Measurements from ENCODE around the gene LCE2A. TPM values are rescaled to one million over a fixed set of nuclear protein-coding genes. Genes with fewer than 3 reads are reported as not detected.
"Not testable (repeated sequence)": the region's sequence is repeated elsewhere in the genome, so short reads cannot be mapped to it uniquely, and the experiment has no call there.

Gene LCE2A, protein sequence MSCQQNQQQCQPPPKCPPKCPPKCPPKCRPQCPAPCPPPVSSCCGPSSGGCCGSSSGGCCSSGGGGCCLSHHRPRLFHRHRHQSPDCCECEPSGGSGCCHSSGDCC
- polyA plus RNA-seq (ENCODE audit: insufficient read length): not detected
- long read RNA-seq, donor 1: 0 reads
- long read RNA-seq, donor 2: 0 reads
- long read RNA-seq, donor 3: 0 reads
- long read RNA-seq, donor 4: 0 reads
- long read RNA-seq, donor 5: 0 reads
- long read RNA-seq, donor 6: 0 reads
- long read RNA-seq, donor 7: 0 reads
- long read RNA-seq, donor 8: 0 reads

DNA sequence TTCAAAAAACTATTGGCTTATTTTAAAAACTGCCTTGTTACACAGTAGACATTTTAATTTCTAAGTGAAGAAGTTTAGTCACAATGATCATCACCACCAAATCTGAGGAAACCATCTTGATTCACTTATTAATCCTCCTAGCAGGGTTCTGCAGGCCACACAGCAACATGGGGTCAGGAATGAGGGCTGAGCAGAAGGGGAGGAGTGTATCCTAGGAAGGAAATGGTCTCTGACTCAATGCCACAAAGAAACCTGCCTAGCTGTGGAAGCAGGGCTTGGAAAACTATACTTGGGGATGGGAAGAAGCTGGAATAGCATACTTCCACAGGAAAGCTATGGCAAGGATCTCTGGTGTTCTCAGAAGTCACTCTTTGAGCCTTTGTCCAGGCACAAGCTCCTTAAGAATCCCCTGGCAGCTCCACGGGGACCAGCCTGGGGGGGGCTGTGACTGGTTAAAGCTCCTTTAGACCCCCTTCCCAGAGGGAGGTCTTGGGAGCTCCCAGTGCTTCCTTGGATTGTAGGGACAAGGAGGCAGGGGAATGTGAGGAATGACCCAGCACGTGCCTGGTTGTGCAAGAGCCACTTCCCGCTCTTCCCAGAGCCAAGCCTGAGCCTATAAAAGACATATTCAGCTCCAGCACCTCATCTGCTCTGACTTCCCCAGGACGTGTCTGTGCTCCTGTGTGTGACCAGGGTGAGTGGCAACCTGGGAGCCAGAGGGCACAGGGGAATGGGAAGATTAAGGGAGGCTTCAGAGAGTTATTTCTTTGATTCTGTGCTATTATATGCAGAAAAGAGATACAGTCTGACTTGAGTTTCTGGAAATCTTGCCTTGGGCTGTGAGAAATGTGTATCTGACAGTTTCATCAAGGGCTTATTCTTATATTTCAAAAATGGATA, at the start of gene LCE2A:
LCE2A (plus strand) TSS at position 645 of the 900 bp plus-strand sequence. CDS start 557 bp downstream, outside the sequence.
- DNase-seq: no peak

DNA sequence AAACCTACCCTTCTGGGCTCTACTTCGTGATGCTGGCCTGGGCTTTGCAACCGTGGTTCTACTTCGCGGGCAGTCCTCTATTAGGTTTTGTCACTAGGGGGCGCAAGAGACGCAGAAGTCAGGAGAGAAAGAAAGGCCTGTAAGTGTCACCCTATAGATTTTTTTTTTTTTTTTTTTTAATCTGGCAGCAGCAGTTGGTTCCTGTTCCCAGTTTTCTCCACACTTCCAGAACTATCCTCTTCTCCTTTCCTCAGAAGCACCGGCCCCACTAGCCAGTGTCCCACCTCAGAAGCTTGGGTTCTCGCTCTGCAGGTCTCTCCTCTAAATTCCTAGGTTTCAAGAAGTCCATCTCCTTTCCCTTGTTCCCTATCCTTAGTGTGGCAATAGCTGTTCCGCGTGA, 44.0 kb upstream of the LCE2A start:
- DNase-seq: peak; percentile 59

DNA sequence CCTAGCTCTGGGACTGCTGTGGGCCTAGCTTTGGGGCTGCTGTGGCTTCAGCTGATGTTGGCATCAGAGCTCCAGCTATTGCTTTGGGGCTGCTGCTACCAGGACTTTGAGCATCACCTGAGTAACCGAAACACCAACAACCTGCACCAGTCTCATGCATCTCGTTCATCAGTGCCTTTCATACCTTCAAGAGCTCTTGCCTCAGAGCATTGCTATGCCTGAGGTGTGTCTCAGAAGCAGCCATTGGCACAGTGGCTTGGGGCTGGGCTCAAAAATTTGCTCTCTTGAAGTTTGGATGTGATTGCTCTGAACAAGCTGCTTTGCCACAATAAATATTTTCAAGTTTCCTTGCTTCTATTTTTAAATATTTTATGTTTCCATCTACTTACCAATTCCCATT, 41.7 kb upstream of the LCE2A start:
- no peak for DNase-seq

DNA sequence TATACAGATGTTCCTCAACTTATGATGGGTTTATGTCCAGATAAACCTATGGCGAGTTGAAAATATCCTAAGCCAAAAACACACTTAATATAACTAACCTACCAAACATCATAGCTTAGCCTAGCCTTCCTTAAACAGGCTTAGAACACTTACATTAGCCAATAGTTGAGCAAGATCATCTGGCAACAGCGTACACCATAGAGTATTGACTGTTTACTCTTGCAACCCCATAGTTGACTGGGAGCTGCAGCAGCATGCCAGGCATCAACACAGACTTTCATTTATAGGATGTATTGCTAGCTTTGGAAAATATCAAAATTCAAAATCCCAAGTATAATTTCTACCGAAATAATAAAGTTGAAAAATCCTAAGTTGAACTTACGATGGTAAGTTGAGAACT, 40.5 kb upstream of the LCE2A start:
- DNase-seq: no peak

DNA sequence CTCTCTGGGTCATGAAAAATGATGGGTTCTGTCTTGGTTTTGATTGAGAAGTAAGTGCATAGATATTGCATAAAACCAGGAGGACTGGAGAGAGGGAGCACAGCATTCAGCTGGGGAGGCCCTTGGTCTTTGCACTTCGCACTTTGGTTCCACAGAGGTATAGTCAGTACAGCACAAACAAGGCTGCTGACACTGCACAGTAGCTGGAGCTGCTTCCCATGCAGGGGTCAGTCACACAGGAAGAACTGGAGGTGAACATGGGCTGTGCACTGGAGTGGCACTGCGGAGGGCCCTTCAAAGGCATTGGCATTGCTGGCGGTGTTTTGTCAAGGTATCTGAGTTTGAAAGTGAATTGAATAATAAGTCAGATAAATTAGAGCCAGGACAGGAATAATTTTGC, 39.5 kb upstream of the LCE2A start:
- no peak for DNase-seq

DNA sequence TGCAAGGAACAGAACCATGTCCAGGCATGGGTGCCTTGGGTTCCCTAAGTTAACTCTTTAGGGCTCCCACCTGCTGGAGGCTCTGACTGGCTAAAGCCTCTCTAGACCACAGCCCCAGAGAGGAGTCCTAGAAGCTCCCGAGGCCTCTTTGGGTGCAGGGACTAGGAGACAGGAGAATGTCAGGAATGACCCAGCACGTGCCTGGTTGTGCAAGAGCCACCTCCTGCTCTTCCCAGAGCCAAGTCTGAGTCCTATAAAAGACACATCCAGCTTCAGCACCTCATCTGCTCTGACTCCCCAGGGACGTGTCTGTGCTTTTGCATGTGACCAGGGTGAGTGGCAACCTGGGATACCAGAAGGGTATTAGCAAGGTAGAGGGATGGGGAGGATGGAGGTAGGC, 35.0 kb upstream of the LCE2A start, which contains the start of gene LCE2D:
LCE2D (plus strand) TSS at position 283 of the 400 bp plus-strand sequence. CDS start 726 bp downstream, outside the sequence.
- DNase-seq: no peak

DNA sequence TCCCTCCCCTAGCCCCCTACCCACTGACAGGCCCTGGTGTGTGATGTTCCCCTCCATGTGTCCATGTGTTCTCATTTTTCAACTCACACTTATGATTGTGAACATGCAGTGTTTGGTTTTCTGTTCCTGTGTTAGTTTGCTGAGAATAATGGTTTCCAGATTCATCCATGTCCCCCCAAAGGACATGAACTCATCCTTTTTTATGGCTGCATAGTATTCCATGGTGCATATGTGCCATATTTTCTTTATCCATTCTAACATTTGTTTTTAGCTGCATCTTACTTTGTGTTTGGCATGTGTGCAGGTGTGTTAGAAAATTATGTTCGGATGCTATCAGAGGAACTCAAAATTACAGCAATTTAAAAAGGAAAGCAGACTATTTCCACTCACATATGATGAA, 32.0 kb upstream of the LCE2A start:
- not testable (repeated sequence) for DNase-seq

DNA sequence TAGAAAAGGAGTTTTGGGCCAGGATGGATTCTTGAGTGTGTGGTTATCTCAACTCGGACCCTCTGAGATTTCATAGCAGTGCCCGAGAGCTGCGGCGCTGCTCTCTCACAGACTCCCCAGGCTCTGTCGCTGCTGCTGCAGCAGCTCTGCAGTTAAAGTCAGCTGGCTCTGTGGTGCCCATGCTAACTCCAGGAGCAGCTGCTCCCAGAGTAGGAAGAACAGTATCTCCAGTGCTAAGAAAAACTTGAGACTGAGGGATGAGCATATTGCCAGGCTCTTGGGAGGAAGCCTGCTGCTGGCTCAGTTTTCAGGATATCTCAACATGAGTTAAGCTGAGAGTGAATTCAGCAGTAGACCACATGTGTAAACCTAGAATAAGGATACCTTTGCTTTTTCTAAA, 30.5 kb upstream of the LCE2A start:
- DNase-seq: no peak

DNA sequence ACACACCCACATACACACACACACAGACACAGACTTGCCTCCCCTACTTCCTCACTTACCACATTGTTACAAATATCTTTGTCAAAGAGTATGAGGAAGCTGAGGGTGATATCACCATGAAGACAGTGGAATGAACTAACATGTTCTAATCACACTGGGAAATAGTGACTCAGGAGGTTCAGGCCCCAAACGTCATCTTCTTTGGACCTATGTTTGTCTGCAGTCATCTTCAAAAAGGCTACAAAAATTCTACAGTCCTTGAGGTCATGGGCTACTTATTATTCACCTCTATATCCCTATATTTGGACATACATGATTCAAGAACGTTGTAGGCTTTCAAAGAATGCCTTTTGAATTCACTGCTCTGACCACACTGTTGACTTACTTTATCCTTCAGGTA, 25.1 kb upstream of the LCE2A start:
- DNase-seq: no peak

DNA sequence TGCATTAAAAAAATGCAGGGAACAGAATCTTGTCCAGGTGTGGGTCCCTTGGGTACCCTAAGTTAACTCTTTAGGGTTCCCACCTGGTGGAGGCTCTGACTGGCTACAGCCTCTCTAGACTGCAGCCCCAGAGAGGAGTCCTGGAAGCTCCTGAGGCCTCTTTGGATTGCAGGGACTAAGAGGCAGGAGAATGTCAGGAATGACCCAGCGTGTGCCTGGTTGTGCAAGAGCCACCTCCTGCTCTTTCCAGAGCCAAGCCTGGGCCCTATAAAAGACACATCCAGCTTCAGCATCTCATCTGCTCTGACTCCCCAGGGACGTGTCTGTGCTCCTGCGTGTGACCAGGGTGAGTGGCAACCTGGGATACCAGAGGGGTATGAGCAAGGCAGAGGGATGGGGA, 23.2 kb upstream of the LCE2A start, which contains the start of gene LCE2C:
LCE2C (plus strand) TSS at position 297 of the 400 bp plus-strand sequence. CDS start 737 bp downstream, outside the sequence.
- not testable (repeated sequence) for DNase-seq

DNA sequence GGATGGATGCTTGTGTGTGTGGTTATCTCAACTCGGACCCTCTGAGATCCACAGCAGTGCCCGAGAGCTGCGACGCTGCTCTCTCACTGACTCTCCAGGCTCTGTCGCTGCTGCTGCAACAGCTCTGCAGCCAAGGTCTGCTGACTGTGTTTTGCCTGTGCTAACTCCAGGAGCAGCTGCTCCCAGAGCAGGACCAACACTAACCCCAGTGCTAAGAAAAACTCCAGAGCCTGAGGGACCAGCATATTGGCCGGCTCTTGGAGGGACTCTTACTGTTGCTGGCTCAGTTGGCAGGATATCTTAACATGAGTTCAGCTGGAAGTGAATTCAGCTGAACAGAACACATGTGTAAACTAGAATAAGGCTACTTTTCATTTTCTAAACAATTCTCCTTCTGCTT, 18.7 kb upstream of the LCE2A start:
- no peak for DNase-seq

DNA sequence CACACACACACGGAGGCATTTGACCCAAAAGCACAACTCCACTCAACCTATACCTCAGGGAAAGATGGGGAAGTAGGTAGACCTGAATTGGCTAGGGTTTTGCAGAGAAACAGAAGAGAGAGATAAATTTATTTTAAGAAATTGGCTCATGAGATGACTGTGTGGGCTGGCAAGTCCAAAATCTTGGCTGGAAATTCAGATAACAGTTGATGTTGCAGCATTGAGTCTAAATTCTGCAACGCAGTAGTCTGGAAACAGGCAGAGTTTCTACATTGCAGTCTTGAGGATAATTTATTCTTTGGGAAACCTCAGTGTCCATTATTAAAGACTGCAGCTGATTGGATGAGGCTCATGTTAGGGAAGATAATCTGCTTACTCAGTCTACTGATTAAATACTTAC, 16.5 kb upstream of the LCE2A start:
- DNase-seq: no peak

DNA sequence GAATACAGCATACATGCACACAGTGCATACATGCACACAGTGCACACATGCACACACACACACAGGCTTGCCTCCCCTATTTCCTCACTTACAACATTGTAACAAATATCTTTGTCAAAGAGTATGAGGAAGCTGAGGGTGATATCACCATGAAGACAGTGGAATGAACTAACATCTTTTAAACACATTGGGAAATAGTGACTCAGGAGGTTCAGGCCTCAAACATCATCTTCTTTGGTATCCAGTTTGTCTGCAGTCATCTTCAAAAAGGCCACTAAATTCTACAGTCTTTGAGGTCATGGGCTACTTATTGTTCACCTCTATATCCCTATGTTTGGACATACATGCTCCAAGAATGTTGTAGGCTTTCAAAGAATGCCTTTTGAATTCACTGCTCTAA, 14.3 kb upstream of the LCE2A start:
- no peak for DNase-seq

DNA sequence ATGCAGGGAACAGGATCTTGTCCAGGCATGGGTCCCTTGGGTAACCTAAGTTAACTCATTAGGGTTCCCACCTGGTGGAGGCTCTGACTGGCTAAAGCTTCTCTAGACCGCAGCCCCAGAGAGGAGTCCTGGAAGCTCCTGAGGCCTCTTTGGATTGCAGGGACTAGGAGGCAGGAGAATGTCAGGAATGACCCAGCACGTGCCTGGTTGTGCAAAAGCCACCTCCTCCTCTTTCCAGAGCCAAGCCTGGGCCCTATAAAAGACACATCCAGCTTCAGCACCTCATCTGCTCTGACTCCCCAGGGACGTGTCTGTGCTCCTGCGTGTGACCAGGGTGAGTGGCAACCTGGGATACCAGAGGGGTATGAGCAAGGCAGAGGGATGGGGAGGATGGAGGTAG, 12.3 kb upstream of the LCE2A start, which contains the start of gene LCE2B:
LCE2B (plus strand) TSS at position 301 of the 400 bp plus-strand sequence. CDS start 721 bp downstream, outside the sequence.
- not testable (repeated sequence) for DNase-seq

DNA sequence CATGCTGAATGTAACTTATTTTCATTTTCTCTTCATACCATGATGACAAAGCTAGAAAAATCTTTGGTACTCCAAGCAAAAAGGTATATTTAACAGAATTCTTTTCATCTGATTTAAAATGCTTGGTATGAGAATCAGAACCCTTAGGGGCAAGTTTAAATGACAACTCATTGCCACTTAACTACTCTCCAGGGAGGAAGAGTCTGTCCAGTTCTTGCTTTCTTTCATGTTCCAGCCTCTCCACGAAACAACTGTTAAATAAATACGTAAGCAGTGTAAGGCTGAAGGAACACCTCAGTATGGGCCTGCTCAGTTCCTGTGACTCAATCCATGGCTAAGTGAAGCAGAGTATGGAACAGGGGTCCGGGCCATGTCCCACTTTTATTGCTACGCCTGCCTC, 1.6 kb downstream of the LCE2A start:
- DNase-seq: no peak

DNA sequence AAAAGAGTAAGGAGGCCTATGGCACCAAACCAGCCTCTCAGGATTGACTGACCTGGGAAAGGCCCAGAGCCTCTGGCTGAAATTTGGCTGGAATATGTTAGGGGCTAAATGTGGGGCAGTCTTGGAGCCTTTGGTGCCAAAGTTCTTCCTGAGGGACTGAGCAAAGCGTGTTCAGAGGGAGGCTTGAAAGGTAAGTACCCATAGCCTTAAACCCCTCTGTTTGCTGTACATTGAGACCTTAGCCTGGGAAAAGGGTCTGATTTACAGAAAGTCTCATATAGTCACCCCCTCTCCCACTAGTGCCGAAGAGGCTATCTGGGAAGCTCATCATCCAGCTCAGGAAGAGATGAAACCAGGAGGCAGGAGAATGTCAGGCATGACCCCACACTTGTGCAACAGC, 9.7 kb downstream of the LCE2A start, which contains the start of gene LCE4A:
LCE4A (plus strand) TSS at position 301 of the 400 bp plus-strand sequence. CDS start 916 bp downstream, outside the sequence.
- no peak for DNase-seq

DNA sequence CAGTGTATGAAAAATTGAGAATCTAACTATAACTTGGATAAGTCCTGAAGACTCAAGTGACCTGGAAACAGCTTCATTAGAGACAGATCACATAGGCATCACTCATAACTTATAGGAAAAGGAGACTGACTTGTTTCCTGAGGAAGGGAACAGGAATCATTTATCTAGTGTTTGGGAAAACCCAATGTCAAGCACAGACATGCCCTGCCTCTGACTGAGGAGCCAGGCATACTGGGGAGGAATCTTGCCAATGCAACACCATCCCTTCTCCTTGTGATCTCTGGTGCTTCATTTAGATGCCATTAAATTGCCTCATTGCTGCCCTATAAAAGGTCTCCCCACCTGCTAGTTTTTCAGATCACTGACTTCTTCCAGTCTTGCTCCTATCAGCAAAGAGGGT, 20.1 kb downstream of the LCE2A start:
- no peak for DNase-seq

DNA sequence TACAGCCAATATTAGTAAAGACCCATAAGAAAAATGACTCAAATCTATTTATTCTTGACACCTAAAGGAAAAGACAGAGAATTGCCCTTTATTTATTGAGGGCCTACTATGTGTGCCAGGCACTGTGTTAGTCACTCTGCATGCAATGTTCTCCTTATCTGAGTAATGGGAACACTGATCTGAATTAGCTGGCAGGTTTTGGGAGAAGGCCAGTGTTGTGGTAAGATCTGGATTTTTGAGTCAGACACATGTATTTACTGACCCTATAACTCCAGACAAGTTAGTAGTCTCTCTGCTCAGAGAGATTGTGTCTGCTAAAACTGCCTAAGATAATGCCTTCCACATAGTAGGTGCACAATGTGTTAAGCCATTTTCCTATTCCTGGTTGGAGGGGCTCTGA, 27.1 kb downstream of the LCE2A start:
- DNase-seq: no peak

DNA sequence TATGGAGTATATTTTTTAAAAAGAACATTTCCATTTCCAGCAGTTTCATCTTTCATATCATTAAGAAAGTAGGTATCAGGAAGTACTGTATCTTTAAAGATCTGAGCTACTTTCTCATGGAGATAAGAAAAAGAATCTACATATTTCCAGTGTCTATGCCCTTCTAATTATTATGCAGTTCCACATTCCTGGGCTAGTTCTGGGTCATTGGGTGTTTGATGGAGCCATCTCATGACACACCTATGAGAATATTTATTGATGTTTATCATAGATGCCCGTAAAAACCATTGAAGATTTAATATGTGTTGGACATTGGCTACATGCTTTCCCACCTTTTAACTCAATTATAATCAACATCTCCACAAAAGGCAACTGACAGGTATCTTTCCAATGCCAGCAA, 30.8 kb downstream of the LCE2A start:
- no peak for DNase-seq

DNA sequence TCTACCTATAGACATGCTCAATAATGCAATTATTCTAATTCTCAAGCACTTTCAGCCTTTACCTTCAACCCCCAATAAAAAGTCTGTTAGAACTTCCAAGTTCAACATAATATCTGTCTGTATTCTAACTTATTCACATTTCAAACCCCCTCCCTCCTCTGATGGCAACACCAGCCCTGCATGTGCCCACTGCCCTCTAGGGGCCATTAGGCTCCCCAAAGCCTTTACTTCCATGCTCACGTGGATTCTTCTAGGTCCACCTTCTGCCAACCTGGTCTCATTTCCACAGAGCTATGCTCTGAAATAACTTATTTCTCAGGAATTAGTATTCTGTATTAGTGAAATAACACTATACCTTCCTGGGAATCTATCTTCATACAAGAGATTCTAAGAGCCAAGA, 37.5 kb downstream of the LCE2A start:
- no peak for DNase-seq

DNA sequence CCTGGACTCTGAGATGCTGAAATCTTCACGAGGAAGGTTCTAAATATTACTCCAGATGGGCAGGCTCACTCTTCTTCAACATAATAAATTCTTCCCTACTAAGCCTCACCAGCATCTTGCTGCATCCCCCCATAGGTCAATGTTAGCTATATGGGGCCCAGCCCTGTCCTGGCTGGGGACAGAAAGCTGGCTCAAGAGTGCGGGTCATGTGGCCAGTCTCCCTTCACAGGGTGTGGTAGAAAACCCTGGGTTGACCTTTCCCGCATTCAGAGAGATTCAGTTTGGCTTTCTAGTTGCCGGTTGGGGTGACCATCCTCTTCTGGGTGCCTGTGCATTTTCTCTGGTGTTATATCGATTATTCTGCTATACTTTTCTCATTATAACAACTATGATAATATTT, 39.9 kb downstream of the LCE2A start:
- DNase-seq: no peak

DNA sequence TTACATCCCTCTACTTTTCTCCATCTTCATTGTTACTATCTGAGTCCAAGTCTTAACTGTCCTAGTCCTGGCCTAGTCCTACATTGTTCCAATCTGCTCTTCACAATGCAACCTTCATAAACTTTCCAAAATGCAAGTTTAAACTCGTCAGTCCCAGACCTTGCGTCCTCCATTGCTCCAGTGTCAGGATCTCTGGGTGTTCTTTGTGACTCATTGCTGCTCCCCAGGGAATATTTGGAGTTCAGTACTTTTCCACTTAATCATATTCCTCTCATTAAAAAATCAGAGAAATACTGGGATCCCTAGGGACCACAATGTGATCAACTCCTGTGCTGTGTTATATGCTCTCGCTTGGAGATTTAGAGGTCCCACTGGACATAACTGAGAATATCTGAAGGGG, 41.7 kb downstream of the LCE2A start:
- no peak for DNase-seq

DNA sequence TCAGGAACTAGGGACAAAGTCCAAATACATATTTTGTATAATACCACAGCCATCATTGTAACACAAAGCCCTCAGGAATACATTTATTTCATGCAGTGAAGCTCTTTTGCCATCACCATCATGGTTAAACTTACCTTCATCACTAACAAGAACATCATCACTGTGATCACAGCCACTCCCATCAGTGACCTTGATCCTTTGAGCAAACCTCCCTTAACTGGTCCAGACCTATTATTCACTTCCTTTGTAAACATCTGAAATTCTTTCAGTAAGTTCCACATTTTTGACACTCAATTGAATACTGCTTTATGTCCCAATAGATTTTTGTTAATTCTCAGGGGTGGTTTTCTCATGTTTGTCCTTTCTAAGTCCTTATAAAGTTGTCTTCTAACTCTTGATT, 43.5 kb downstream of the LCE2A start:
- no peak for DNase-seq

Data from left kidney (tissue), 8 donors.